ENCODE measurements around the gene ADAR.

Gene ADAR

DNA sequence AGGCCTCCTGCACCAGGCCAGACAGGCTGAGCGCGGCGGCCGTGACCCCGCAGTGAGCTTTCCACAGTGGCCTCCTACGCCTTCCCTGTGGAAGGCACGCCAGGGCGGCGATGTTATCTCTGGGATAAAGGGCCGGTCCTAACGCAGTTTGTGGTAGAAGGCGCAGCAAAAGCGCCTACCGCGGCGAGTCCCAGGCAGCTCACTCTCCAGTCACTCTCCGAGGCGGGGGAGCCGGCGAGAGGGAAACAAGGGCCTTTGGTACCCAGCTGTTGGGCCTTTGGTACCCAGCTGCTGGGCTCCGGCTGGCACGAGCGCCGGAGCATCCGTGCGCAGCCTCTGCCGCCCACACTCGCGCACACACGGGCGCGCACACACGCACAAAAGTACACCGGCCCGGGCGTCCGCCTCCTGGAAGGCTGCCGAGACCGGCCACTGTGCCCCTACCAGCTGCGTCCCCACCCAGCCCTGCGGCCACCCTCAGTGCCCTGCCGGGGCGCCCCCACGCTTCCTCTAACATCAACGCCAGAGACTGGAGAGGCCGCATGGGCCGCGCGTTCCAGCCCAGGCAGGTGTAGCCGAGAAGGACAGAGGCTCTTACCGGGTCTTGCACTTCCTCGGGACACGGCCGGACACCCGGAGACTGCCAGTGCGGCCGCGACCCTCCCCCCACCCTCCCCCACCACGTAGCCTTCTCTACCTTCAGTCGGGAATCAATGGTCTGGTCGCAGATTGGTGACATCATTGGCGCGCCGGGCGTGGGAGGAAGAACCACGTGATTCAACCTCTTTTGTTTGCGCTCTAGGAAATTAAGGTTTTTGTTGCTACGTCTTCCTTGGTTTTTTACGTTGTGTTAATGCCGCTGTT, 19.5 kb upstream of the ADAR start:
- 0 out of 2 replicates have a peak, but pooled peaks have one; percentile 49 for TF ChIP-seq Cebpa-rat (IDR thresholded peaks at IDR 0.05)
- Histone ChIP-seq H3K4me3 (peak overlapping the region; percentile 84), H3K27me3 (no peaks in the 10 kb centered on the region)

DNA sequence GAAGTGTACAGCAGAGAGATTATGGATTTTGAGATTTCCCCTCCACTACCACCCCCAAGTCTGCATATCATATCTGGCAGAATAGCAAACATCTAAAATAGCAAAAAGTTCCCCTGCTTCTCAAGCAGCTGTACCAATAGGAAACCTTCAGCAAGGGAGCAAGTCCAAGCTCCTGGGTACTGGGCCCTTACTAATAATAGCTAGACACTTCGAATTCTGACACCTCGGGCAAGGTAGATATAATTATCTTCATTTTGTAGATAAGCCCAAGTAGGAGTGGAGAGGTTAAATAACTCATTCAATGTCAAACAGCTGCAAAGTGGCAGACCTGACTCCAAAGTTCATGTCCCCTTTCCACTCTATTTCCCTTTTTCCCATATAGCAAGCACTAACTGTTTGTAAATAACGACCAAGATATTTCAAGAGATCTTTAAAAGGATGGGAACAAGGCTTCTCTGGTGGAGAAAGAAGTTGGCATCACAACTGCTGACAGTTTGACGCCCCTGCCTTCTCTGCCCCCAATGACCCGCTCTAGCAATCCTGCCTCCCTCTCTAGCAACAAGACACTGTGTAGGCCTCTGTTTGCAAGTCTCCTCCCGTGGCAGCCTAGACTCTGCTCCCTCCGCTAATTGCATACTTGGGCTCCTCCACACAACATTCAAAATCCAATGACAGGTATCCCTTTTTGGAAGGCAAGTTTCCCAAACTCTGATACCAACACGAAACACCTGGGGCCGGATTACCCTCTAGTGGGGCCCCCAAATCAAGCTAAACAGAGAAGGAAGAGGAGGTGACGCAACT, 18.7 kb upstream of the ADAR start:
- no peaks in the 10 kb centered on the region for H3K27me3 ChIP-seq
- peak overlapping the region; percentile 92 for H3K27ac ChIP-seq
- peak overlapping the region; percentile 84 for H3K4me3 ChIP-seq
- peaks cover 55% of the 10 kb centered on the region for H4K20me1 ChIP-seq
- H3K9me3 ChIP-seq: peaks cover 12% of the 10 kb centered on the region; the same call in 1 of the 2 replicates
- peak overlapping the region; percentile 94 for H3K9ac ChIP-seq
- TF ChIP-seq Cebpa-rat (IDR thresholded peaks at IDR 0.05): no peak; the same call in 1 of the 2 replicates
- peaks cover 38% of the 10 kb centered on the region for H3K36me3 ChIP-seq
- peaks cover 36% of the 10 kb centered on the region for H3K4me1 ChIP-seq
- peak overlapping the region; percentile 93 for H3K4me2 ChIP-seq

More for the DNA sequence above, 19.5 kb upstream of the ADAR start:
- peaks cover 31% of the 10 kb centered on the region for H3K4me1 ChIP-seq
- peaks cover 12% of the 10 kb centered on the region; the same call in 1 of the 2 replicates for H3K9me3 ChIP-seq
- peak overlapping the region; percentile 94 for H3K9ac ChIP-seq
- peaks cover 47% of the 10 kb centered on the region for H4K20me1 ChIP-seq
- peaks cover 30% of the 10 kb centered on the region for H3K36me3 ChIP-seq
- H3K4me2 ChIP-seq: peak overlapping the region; percentile 93
- peak overlapping the region; percentile 92 for H3K27ac ChIP-seq

DNA sequence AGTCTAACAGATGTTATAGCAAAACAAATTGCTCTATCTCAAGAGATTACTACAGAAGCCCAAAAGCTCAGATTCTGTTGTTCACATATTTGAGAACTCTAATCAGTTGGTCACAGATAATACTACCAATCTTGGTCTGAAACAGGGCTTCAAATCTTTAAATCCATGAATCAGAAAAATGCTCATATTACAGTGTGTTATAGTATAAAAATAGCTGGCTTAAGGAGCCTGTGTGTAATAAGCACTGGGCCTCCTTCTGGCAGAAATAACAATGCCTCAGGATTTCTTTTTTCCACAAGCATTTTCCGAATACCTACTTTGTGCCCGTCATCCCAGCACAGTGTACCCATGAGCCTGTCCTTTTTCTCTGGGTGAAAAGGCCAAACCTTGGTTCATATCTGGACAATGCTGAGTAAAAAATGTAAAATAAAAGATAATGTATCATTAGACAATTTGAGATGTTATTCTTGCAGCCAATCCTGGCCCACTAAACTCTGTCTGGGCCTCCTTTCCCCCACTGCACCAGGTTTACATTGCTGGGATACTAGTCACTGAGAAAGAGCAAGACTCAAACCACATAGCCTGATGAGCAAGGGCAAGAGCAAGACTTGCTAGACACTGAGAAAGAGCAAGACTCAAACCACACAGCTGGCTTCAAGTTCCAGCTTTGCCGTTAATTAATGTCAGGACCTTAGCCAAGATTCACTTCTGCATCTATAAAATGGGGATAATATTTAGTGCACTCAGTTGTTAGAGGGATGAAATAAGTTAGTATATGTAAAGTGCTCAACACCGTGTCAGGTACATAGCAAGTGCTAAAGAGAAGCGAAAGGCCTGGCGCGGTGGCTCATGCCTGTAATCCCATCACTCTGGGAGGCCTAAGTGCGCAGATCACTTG, 17.0 kb upstream of the ADAR start:
- Histone ChIP-seq H3K9me3 (peaks cover 10% of the 10 kb centered on the region; the same call in 1 of the 2 replicates), H3K27ac (no peak overlapping the region), H3K4me2 (no peak overlapping the region), H3K9ac (no peak overlapping the region), H3K36me3 (peaks cover 41% of the 10 kb centered on the region), H3K4me3 (no peak overlapping the region), H3K27me3 (no peaks in the 10 kb centered on the region), H4K20me1 (peaks cover 69% of the 10 kb centered on the region), H3K4me1 (peaks cover 39% of the 10 kb centered on the region)
- TF ChIP-seq Cebpa-rat (IDR thresholded peaks at IDR 0.05): no peak

- TF ChIP-seq Cebpa-rat (IDR thresholded peaks at IDR 0.05): no peak
- Histone ChIP-seq H3K9ac (no peak overlapping the region), H3K4me2 (no peak overlapping the region), H3K9me3 (no peaks in the 10 kb centered on the region), H4K20me1 (peaks cover 85% of the 10 kb centered on the region), H3K27ac (no peak overlapping the region), H3K36me3 (peaks cover 58% of the 10 kb centered on the region), H3K27me3 (no peaks in the 10 kb centered on the region), H3K4me1 (peaks cover 54% of the 10 kb centered on the region), H3K4me3 (no peak overlapping the region)
Observed at GRCh38 chr1:154623358-154623757, 15.4 kb upstream of the ADAR start.

GRCh38 chr1:154622503-154623039, 14.6 kb upstream of the ADAR start:
- H3K27me3 ChIP-seq: no peaks in the 10 kb centered on the region
- H3K9ac ChIP-seq: no peak overlapping the region
- H3K27ac ChIP-seq: no peak overlapping the region
- H3K4me1 ChIP-seq: peaks cover 54% of the 10 kb centered on the region
- H4K20me1 ChIP-seq: peaks cover 90% of the 10 kb centered on the region
- no peaks in the 10 kb centered on the region for H3K9me3 ChIP-seq
- no peak overlapping the region for H3K4me2 ChIP-seq
- TF ChIP-seq Cebpa-rat (IDR thresholded peaks at IDR 0.05): no peak
- H3K4me3 ChIP-seq: no peak overlapping the region
- peaks cover 59% of the 10 kb centered on the region for H3K36me3 ChIP-seq

- Histone ChIP-seq H3K4me3 (no peak overlapping the region), H3K27me3 (no peaks in the 10 kb centered on the region), H3K4me2 (no peak overlapping the region), H4K20me1 (peaks cover 94% of the 10 kb centered on the region), H3K27ac (no peak overlapping the region), H3K9me3 (no peaks in the 10 kb centered on the region), H3K4me1 (peaks cover 58% of the 10 kb centered on the region), H3K36me3 (peaks cover 64% of the 10 kb centered on the region), H3K9ac (no peak overlapping the region)
- no peak for TF ChIP-seq Cebpa-rat (IDR thresholded peaks at IDR 0.05)
Observed at GRCh38 chr1:154621875-154622274, 13.9 kb upstream of the ADAR start.

GRCh38 chr1:154620751-154621150, 12.8 kb upstream of the ADAR start:
- TF ChIP-seq Cebpa-rat (IDR thresholded peaks at IDR 0.05): no peak
- H3K4me1 ChIP-seq: peaks cover 51% of the 10 kb centered on the region
- no peak overlapping the region for H3K27ac ChIP-seq
- H3K9me3 ChIP-seq: no peaks in the 10 kb centered on the region
- H3K4me2 ChIP-seq: no peak overlapping the region
- H3K9ac ChIP-seq: no peak overlapping the region
- no peak overlapping the region for H3K4me3 ChIP-seq
- H4K20me1 ChIP-seq: peaks cover 94% of the 10 kb centered on the region
- H3K36me3 ChIP-seq: peaks cover 69% of the 10 kb centered on the region
- no peaks in the 10 kb centered on the region for H3K27me3 ChIP-seq

- Histone ChIP-seq H3K4me3 (no peak overlapping the region), H3K9me3 (no peaks in the 10 kb centered on the region), H3K27me3 (no peaks in the 10 kb centered on the region), H3K4me1 (peaks cover 44% of the 10 kb centered on the region), H3K4me2 (peak overlapping the region; percentile 55), H4K20me1 (peaks cover 94% of the 10 kb centered on the region), H3K9ac (no peak overlapping the region), H3K27ac (0 out of 2 replicates have a peak overlapping the region, but pooled peaks have one; percentile 21), H3K36me3 (peaks cover 67% of the 10 kb centered on the region)
- no peak for TF ChIP-seq Cebpa-rat (IDR thresholded peaks at IDR 0.05)
Observed at GRCh38 chr1:154619181-154619948, 11.4 kb upstream of the ADAR start.
